AG04449 (cell line): ENCODE data around the gene S100A12.

Experiments used
- CTCF ChIA-PET: fragments of 350-600 bp; formaldehyde crosslinking; extraction: SDS; loops from one replicate; lab custom pipeline; 2021; ENCODE audit warnings: antibody characterized with exemption; lab: Yijun Ruan, JAX
- POLR2A ChIA-PET: fragments of 400-600, 350-600 bp; formaldehyde crosslinking; extraction: SDS; loops from one replicate; lab custom pipeline; 2020; ENCODE audit warnings: antibody characterized with exemption, inconsistent platforms; lab: Yijun Ruan, JAX
- DNase-seq: peaks from one replicate; pipeline ENCODE4 v3.0.0-alpha.2; 2010; ENCODE audit warnings: low read depth, low spot score
- H3K4me3 ChIP-seq: 2 replicates; pipeline ENCODE4 v1.5.1; 2011; ENCODE audit warnings: low read depth, mild to moderate bottlenecking, control low read depth, low read length
- CTCF ChIP-seq: IDR thresholded peaks from one replicate; pipeline ENCODE4 v1.5.1; 2011; ENCODE audit warnings: mild to moderate bottlenecking, moderate library complexity, low read length, control low read depth, inconsistent platforms; ENCODE audit not compliant: insufficient read depth; ENCODE audit errors: missing control alignments

Gene S100A12

GRCh38 chr1:153359241-153359640, 16.2 kb downstream of the S100A12 start:
- CTCF ChIA-PET, result interaction anchor here (14.9 kb wide), 1 partner anchor 133 kb away, joined by 527 read pairs; no protein-coding TSS in a partner anchor
- no peak for TF ChIP-seq CTCF

GRCh38 chr1:153358691-153358975, 16.8 kb downstream of the S100A12 start:
- H3K4me3 ChIP-seq, result no peak overlapping the region
- POLR2A ChIA-PET, result no interaction called here
- CTCF ChIA-PET, result interaction anchor here (14.9 kb wide), 1 partner anchor 133 kb away, joined by 527 read pairs; no protein-coding TSS in a partner anchor
- DNase-seq, result no peak
- no peak for TF ChIP-seq CTCF

More at GRCh38 chr1:153359241-153359640, 16.2 kb downstream of the S100A12 start:
- H3K4me3 ChIP-seq, result no peak overlapping the region
- DNase-seq, result no peak
- POLR2A ChIA-PET, result no interaction called here

GRCh38 chr1:153357853-153358690, 17.3 kb downstream of the S100A12 start, which contains the start of gene S100A9:
Gene S100A9, plus strand, starts transcription at chr1:153357854. Its CDS starts 430 bp downstream, at chr1:153358284.
- TF ChIP-seq CTCF, result no peak
- no peak within 1 kb of the TSS for H3K4me3 ChIP-seq
- ChIA-PET POLR2A (no interaction called here), CTCF (interaction anchor here (1.6 to 14.9 kb wide), 2 partner anchors 9 to 134 kb away, joined by 4 to 527 read pairs; no protein-coding TSS in a partner anchor)
- no peak for DNase-seq

- H3K4me3 ChIP-seq, result no peak overlapping the region
- TF ChIP-seq CTCF, result no peak
- DNase-seq, result no peak
- ChIA-PET CTCF (interaction anchor here (1.6 to 14.9 kb wide), 2 partner anchors 10 to 135 kb away, joined by 4 to 527 read pairs; no protein-coding TSS in a partner anchor), POLR2A (no interaction called here)
Observed at GRCh38 chr1:153357076-153357852, 18.2 kb downstream of the S100A12 start.

- no peak overlapping the region for H3K4me3 ChIP-seq
- CTCF ChIA-PET, result interaction anchor here (1.6 to 14.9 kb wide), 5 partner anchors 10 to 154 kb away, joined by 4 to 527 read pairs (median 5); no protein-coding TSS in a partner anchor
- POLR2A ChIA-PET, result no interaction called here
- no peak for TF ChIP-seq CTCF
- DNase-seq, result no peak
Observed at GRCh38 chr1:153356392-153357075, 18.9 kb downstream of the S100A12 start.
